Liver (tissue), 3 donors: Measurements from ENCODE around the gene PARP14.

ENCODE experiments used
- CTCF ChIP-seq: fragments of 150-350 bp; IDR thresholded peaks from 2 replicates; pipeline ENCODE4 v1.5.1; 2017; ENCODE audit warnings: improper control_type of control experiment, low read depth, low read length; ENCODE audit not compliant: missing input control
- EGR1 ChIP-seq, 2 donors: IDR thresholded peaks; 2 replicates each; pipeline ENCODE4 v1.6.1; 2016 to 2018; ENCODE audit warnings: antibody characterized with exemption in 2 of 2, low read depth in 2 of 2
- FOXA1 ChIP-seq: IDR thresholded peaks from 2 replicates; pipeline ENCODE4 v1.6.1; 2016; ENCODE audit warnings: antibody characterized with exemption
- GABPA ChIP-seq, 2 donors: IDR thresholded peaks in 1 of 2; conservative IDR thresholded peaks in 1 of 2; 2 replicates each; pipeline ENCODE4 v1.6.1; 2016; ENCODE audit warnings: antibody characterized with exemption in 2 of 2, mild to moderate bottlenecking in 1 of 2, moderate library complexity in 1 of 2
- HNF4A ChIP-seq, 2 donors: conservative IDR thresholded peaks; 2 replicates each; pipeline ENCODE4 v1.6.1; 2016; ENCODE audit warnings: antibody characterized with exemption in 2 of 2, mild to moderate bottlenecking in 2 of 2
- JUND ChIP-seq, 2 donors: IDR thresholded peaks; 2 replicates each; pipeline ENCODE4 v1.6.1; 2016; ENCODE audit warnings: antibody characterized with exemption in 2 of 2
- NR2F2 ChIP-seq: IDR thresholded peaks from 2 replicates; pipeline ENCODE4 v1.6.1; 2016; ENCODE audit warnings: antibody characterized with exemption
- RAD21 ChIP-seq, 2 donors: IDR thresholded peaks; 2 replicates each; pipeline ENCODE4 v1.6.1; 2016; ENCODE audit warnings: antibody characterized with exemption in 2 of 2, mild to moderate bottlenecking in 2 of 2
- REST ChIP-seq: IDR thresholded peaks from 2 replicates; pipeline ENCODE4 v1.6.1; 2016; ENCODE audit warnings: antibody characterized with exemption, mild to moderate bottlenecking
- TAF1 ChIP-seq: conservative IDR thresholded peaks from 2 replicates; pipeline ENCODE4 v1.6.1; 2016; ENCODE audit warnings: antibody characterized with exemption, mild to moderate bottlenecking
- YY1 ChIP-seq: IDR thresholded peaks from 2 replicates; pipeline ENCODE4 v1.6.1; 2016; ENCODE audit warnings: antibody characterized with exemption, mild to moderate bottlenecking
- ZBTB33 ChIP-seq: IDR thresholded peaks from 2 replicates; pipeline ENCODE4 v1.6.1; 2016; ENCODE audit warnings: antibody characterized with exemption
- TF ChIP-seq, protein P1 (sequence below): IDR thresholded peaks from 2 replicates; pipeline ENCODE4 v1.6.1; 2016; ENCODE audit warnings: antibody characterized with exemption
- TF ChIP-seq, protein P2 (sequence below): IDR thresholded peaks from 2 replicates; pipeline ENCODE4 v1.6.1; 2016; ENCODE audit warnings: antibody characterized with exemption
- donor health status: healthy.
- donor health status: healthy.

GRCh38 chr3:122755491-122755890 is 74.9 kb downstream of the PARP14 start:
- TF ChIP-seq CTCF, result no peak
- no peak for TF ChIP-seq NR2F2
- TF ChIP-seq, protein P1, sequence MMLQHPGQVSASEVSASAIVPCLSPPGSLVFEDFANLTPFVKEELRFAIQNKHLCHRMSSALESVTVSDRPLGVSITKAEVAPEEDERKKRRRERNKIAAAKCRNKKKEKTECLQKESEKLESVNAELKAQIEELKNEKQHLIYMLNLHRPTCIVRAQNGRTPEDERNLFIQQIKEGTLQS, result no peak
- no peak for TF ChIP-seq RAD21 (IDR thresholded peaks at IDR 0.05)
- TF ChIP-seq, protein P2, sequence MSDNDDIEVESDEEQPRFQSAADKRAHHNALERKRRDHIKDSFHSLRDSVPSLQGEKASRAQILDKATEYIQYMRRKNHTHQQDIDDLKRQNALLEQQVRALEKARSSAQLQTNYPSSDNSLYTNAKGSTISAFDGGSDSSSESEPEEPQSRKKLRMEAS, result no peak
- no peak for TF ChIP-seq REST
- TF ChIP-seq EGR1 (IDR thresholded peaks at IDR 0.05; ENCODE audit: low read depth in 2 of 2), result no peak
- no peak for TF ChIP-seq ZBTB33
- TF ChIP-seq JUND (IDR thresholded peaks at IDR 0.05), result no peak
- no peak for TF ChIP-seq YY1
- no peak for TF ChIP-seq GABPA (IDR thresholded peaks at IDR 0.05 in 1 of 2, conservative IDR thresholded peaks at IDR 0.05 in 1 of 2)
- no peak for TF ChIP-seq TAF1
- TF ChIP-seq FOXA1, result no peak
- no peak for TF ChIP-seq HNF4A (conservative IDR thresholded peaks at IDR 0.05)
